Measurements from ENCODE around the gene VLDLR.
"Not testable (repeated sequence)": the region's sequence is repeated elsewhere in the genome, so short reads cannot be mapped to it uniquely, and the experiment has no call there.

Gene VLDLR

DNA sequence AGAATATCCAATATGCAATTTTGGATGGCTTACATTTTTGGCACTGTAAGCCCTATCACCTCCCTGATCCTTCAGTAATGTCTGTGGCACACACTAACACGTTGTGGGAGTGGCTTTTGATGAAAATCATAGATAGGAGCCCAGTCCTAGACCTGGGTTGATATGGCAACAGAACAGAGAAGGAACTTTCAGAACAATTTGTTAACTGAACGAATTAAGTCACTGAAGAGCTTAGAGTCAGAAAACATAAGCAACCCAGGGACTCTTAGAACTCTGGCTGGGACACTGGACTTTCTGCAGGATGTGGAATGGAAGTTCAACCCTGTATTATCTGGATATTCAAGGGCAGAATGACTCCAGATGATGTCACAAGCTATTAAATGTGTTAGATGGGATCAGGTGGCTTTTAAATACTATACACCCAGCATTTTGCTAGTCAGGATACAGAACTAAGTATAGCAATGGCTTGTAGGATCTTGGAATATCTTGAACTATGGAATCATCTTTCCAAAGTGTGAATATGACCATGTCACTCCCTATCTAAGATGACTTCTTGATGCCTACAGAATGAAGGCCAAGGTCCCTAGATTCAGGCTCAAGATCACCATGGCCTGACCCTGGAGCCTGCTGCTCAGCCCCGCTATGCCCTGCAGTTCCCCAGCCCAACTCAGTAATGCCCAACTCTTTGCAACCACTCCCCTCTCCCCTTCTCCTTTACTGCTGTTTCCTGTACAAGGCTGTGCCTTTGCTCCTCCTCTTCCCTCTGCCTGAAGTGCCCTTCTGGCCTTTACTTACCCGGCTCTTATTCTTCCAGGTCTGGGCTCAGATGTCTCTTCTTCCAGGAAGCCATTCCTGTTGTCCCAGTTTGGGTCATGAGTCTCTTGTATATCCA, 42.8 kb downstream of the VLDLR start:
- no peak for DNase-seq

DNA sequence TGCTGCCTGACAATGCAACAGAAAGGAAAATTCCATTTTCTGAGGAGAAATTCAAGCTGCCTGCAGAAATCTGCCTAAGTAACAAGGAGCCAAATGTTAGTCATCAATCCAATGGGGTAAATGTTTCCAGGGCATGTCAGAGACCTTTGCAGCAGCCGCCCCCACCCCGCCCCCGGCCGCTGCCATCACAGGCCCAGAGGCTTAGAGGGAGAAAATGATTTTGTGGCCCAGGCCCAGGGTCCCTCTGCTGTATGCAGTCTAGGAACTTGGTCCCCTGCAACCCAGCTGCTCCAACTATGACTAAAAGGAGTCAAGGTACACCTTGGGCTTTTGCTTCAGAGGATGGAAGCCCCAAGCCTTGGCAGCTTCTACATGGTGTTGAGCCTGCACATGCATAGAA, 45.0 kb downstream of the VLDLR start:
- DNase-seq: no peak

GRCh38 chr9:2673161-2673560, 51.6 kb downstream of the VLDLR start:
- no peak for DNase-seq

- no peak for DNase-seq
Measured at GRCh38 chr9:2674141-2674824, 52.7 kb downstream of the VLDLR start.

GRCh38 chr9:2675834-2676233, 54.2 kb downstream of the VLDLR start:
- no peak for DNase-seq

GRCh38 chr9:2676466-2676865, 54.9 kb downstream of the VLDLR start:
- no peak for DNase-seq

DNA sequence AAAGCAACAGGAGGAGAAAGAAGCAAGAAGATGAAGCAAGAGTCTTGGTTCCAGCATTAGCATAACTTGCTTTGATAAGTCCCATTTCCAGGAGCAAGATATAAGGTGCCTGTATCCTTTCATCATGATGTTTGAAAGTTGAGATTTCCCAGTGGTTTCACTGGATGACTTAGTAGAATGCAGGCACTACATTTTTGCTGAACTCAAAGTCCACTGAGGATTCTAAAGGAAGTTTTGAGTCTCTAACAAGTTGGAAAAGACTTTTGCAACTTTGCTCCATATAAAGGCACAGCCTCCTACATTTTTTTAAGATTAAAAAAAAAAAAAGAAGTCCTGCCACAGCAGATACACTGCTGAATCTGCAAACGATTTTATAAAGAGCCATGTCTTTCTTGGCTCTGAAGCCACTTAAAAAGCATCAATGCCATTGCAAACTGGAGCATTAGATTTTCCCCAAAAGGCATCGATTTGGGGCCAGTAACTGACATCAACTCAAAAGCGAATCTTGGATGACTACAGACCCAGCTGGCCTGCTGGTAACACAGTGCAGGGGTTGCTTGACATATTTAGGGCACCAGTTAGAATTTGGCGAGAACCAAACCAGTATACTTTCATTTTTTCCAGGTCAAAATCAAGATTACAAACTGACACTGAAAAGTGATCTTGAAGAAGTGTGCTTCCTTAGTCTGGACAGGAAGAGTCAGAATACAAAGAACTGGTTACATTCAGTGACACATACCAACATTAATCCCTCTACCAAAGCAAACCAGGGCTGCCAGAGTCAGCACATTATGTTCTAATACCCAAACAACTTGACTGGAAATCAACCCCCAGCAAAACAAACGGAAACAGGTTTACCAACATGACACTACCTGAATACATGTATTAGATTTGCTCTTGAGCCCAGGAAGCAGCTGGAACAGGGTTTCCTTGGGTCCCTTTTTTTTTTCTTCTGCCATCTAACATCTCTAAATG, 56.6 kb downstream of the VLDLR start:
- DNase-seq: no peak

DNA sequence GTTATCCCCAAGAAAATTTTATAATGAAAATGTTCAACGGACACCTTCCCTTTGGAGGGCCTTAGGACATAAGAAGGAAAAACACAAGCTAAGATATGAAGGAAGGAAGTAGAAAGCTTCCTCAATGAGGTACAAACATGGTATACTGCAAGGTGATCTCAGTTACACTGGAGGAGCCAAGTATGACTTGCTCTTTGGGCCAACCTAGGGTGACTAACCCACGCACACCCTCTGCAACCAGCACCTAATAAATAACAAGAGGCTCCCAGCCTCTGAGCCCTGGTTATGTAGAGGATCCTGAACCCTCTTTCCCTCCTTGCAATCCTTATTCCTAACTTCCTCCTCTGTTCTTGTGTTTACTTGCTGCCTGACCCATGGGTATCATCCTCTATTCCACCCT, 57.4 kb downstream of the VLDLR start:
- no peak for DNase-seq

DNA sequence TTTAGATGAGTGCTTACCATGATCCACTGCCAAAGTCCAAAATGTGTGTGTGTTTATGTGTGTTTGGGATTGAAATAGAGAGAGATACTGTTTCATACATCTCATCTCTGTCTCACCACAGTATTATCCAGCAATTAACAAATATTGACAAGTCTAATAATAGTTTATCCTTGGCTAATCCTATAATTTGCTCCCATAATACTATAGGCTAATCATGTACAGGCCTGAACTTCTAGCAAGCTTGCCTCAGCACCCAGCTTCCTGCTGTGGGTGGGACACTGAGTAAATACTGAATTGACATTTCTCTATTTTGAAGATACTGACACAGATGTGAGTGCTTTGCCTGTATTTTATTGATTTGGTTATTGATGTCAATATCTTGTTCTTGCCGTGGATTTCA, 60.4 kb downstream of the VLDLR start:
- DNase-seq: no peak

DNA sequence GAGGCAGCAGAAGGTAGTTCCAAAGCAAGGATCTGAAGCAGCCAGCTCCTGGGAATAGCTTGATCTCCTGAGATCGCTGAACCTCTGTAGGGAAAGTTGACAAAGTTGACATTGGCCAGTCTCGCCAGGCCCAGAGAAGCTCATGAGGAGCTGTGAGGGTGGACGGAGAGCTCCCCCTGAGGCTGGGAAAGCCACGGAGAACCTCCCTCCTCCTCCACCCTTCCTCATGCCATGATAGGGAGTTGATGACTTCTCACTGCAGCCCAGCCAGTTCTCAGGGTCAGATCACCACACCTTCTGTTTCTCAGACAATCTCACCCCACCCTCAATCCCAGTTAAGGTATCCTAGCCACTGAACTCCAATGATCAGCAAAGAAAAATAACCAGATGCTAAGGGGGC, 65.3 kb downstream of the VLDLR start:
- no peak for DNase-seq

GRCh38 chr9:2688636-2689035, 67.0 kb downstream of the VLDLR start:
- no peak for DNase-seq

DNA sequence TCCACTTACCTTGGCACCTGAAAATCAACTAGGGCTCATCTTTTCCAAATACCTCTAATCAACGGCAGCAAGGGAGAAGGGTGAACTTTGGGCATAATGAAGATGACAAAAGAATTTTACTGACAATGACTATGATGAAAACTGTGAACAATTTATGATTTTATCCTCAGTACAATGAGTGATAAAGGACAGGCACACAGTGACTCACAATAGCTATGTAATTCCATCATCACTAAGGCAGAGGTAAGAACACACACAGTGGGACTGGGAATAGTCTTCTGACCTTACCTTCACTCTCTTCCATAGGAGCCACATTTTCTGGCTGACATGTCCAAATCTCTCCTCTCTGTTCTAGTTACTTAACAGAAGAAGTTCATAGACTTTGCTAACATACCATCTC, 69.6 kb downstream of the VLDLR start:
- no peak for DNase-seq

DNA sequence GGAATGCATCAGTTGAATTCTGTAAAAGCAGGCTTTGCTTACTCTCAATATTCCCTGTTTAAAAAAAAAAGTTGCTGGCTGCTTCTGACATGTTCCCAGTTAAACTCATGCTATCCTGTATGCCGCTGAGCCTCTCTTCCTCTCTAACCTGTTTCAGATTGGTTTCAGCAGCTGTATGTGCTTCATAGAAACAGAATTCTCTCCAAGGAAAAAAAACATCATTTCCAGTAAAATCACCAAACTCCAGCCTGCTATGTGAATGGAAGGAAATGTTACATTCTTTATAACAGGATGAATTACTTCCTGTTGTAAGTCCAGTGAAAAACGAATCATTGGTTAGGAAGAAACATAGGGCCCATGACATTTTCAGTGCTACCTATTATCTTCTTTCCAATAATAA, 70.0 kb downstream of the VLDLR start:
- DNase-seq: no peak

- no peak for DNase-seq
Measured at GRCh38 chr9:2693056-2693455, 71.5 kb downstream of the VLDLR start.

DNA sequence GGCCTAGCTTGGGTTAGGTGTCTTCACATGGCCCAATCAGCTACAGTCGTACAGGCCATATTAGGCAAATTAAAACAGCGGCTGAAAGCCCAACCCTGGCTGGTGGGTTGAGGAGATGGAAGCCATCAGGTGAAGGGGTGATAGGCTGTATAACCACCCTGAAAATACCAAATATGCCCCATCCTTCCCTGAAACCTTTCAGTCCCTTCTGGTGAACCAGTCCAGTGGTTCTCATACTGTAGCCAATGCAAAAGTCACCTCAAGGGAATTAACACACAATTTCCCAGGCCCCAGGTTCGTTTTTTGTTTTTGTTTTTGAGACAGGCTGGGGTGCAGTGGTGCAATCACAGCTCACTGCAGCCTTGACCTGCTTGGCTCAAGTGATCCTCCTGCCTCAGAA, 75.9 kb downstream of the VLDLR start:
- no peak for DNase-seq

DNA sequence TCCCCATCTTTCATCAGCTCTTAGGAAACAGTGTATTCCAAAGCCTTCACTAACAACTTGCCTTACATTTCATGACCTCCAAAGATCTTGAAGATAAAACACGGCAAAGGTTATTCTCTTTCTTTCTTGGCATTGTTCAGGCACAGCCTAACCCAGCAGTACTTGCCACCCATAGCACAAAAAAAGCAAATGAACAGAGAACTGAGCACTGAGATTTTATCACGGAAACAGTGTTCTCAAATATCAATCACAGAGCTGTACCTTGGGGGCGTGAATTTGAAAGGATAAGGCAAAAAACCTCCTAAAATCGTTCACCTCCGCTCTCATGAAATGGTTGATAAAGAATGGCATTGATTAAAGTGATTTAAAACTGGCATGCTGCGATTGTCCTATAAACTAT, 78.8 kb downstream of the VLDLR start:
- DNase-seq: no peak

- DNase-seq: no peak
Measured at GRCh38 chr9:2700909-2701550, 79.4 kb downstream of the VLDLR start.

DNA sequence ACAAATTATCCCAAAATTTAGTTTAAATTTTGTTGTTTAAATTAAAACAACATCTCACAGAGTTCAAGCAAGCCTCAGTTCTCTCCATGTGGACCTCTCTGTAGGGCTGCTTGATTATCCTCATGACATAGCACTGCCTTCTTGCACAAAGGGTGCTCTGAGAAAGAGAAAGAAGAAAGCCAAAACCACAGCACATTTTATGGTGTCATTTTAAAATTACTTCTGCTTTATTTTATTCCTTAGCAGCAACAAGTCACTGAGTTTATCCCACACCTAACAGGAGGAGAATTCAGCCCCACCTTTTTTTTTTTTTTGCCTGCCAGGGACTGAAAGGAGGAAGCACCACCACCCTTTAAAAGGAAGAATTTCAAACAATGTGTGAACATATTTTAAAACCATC, 82.9 kb downstream of the VLDLR start:
- DNase-seq: peak; percentile 49

- DNase-seq: not testable (repeated sequence)
Measured at GRCh38 chr9:2707256-2707655, 85.7 kb downstream of the VLDLR start.

Data from GDM1 (cell line).